K562 (cell line): ENCODE data around the gene LHB. TPM values are rescaled to one million over a fixed set of nuclear protein-coding genes. Genes with fewer than 3 reads are reported as not detected.
A peak's percentile ranks its signal among the peaks of the same experiment; 100 is the strongest.

Experiments used
- GABPA ChIP-seq: fragments of 200-800 bp; sonication (Bioruptor generic); conservative IDR thresholded peaks from 2 replicates; pipeline ENCODE4 v1.6.1; 2016; ENCODE audit warnings: low read depth, missing genetic modification characterization, missing compliant biosample characterization
- HDAC1 ChIP-seq, 2 experiments: fragments of 450-650 bp; IDR thresholded peaks; 2 replicates each; pipeline ENCODE4 v1.6.1; 2016 to 2017; ENCODE audit warnings: inconsistent platforms in 1 of 2, mild to moderate bottlenecking in 1 of 2, moderate library complexity in 1 of 2
- HMG20B ChIP-seq: fragments of 250-450 bp; sonication (Bioruptor Pico); IDR thresholded peaks from 2 replicates; pipeline ENCODE4 v1.5.0; 2021; ENCODE audit warnings: mild to moderate bottlenecking
- HNRNPH1 ChIP-seq: fragments of 200-400 bp; formaldehyde crosslinking; optimal IDR thresholded peaks from 2 replicates; pipeline ENCODE3; 2017; ENCODE audit warnings: low read depth, mild to moderate bottlenecking, low read length, moderate library complexity
- RBM14 ChIP-seq: fragments of 200-400 bp; formaldehyde crosslinking; IDR thresholded peaks from 2 replicates; pipeline ENCODE4 v1.6.1; 2018; ENCODE audit warnings: low read depth, mild to moderate bottlenecking, low read length, moderate library complexity, borderline replicate concordance; ENCODE audit not compliant: insufficient read depth
- polyA plus RNA-seq, 8 experiments: library from polyadenylated mRNA; depleted of rRNA in 4 of 8; stranded (reverse) in 5 of 8; unstranded in 3 of 8; fragments of >200 nt; fragmentation: Nextera tagmentation in 2 of 8; fragmentation: Illumina TruSeq in 1 of 8; extraction: Ambion mirVana in 2 of 8; extraction: Trizol in 1 of 8; gene quantifications; 2 replicates each; pipeline versions ENCODE4 v1.2.1 to v1.2.3, GENCODE V29; 2011 to 2014; ENCODE audit warnings: inconsistent platforms in 1 of 8, missing spikeins in 1 of 8
- total RNA-seq, 7 experiments: library from RNA; depleted of rRNA in 6 of 7; stranded (reverse); fragments of >200 nt in 6 of 7; fragmentation: Illumina TruSeq in 2 of 7; extraction: Trizol in 2 of 7; gene quantifications; 2 replicates each; pipeline versions ENCODE4 v1.2.1 to v1.2.3, GENCODE V29; 2011 to 2021; ENCODE audit warnings: low replicate concordance in 1 of 7
- TF ChIP-seq, protein P1 (sequence below), 3 experiments: fragments of 200-800 bp in 1 of 3; sonication (Bioruptor generic) in 1 of 3; sonication (generic) in 1 of 3; formaldehyde crosslinking in 1 of 3; IDR thresholded peaks; 2 replicates each; pipeline versions ENCODE4 v1.6.1 to v1.8.0; 2016 to 2022; ENCODE audit warnings: mild to moderate bottlenecking in 2 of 3, missing compliant biosample characterization in 2 of 3, missing genetic modification characterization in 2 of 3, missing genetic modification reagents in 1 of 3
- TF ChIP-seq, protein P2 (sequence below): fragments of 450-650 bp; formaldehyde crosslinking; IDR thresholded peaks from 2 replicates; pipeline ENCODE4 v1.4.0; 2020; ENCODE audit warnings: mild to moderate bottlenecking, moderate library complexity
- TF ChIP-seq, protein P3 (sequence below): fragments of 450-650 bp; IDR thresholded peaks from 2 replicates; pipeline ENCODE4 v1.6.1; 2016; ENCODE audit warnings: mild to moderate bottlenecking, moderate library complexity
- TF ChIP-seq, protein P4 (sequence below): fragments of 250-450 bp; sonication (Bioruptor Pico); IDR thresholded peaks from 2 replicates; pipeline ENCODE4 v1.4.0; 2020; ENCODE audit warnings: mild to moderate bottlenecking

LHB gene
- total and polyA plus RNA-seq, 9 of the 15 experiments (the other 6 are each of a cell fraction or from before 2014, with no cell fraction given), result 0.54 TPM; not detected in 8

DNA sequence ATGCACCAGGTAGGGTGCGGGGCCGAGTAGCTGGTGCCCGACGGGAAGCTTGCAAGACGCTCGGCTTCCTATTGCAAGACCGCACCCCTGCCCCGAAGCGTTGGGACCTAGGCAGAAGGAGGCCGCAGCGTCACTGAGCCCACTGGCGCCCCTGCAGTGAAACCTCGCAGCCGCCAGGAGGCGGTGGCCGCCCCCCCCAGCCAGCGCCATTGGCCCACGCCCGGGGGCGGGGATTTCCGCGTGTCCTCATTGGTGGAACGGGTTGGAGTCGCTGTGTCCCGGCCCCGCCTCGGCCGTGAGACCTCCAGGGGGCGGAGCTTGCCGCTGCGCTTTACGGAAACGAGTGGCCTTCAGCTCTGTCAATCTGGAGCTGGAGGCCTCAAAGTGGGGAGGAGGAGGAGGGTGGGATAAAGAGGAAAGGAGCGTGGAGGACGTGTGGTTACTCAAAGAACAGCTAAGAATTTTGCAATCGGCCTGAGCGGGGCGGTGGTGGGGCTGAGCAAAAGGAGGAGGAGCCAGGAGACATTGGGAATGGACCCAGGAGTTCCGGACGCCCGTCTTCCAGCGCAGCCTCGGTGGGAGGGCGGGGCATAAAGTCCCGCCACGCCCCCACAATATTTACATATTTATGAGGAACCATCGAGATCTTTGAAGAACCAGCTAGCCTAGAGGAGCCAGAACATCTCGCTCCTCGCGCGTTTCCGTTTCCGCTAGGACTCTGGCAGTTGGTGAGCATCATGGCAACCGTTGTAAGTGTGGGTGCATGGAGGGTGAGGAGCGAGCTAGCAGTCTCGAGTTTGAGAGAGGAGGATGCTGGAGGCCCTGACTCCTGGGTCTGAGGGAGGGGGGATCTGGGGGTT lies 23.5 kb downstream of the LHB start, which contains the start of the genes GYS1 and RUVBL2 (continued):
- TF ChIP-seq, protein P1, sequence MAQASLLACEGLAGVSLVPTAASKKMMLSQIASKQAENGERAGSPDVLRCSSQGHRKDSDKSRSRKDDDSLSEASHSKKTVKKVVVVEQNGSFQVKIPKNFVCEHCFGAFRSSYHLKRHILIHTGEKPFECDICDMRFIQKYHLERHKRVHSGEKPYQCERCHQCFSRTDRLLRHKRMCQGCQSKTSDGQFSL (CRISPR knock-in tag; IDR thresholded peaks at IDR 0.05), result peak; percentile 100
- TF ChIP-seq, protein P1 (tag; IDR thresholded peaks at IDR 0.05), result peak in 1 of 2 experiments; percentile 100; a peak in 2 of 4 replicates
- TF ChIP-seq GABPA (tag) (peak; percentile 97), RBM14 (no peak), HNRNPH1 (no peak), HMG20B (no peak), HDAC1 (IDR thresholded peaks at IDR 0.05) (peak in 1 of 2 experiments; percentile 92; a peak in 2 of 4 replicates)
- TF ChIP-seq, protein P2, sequence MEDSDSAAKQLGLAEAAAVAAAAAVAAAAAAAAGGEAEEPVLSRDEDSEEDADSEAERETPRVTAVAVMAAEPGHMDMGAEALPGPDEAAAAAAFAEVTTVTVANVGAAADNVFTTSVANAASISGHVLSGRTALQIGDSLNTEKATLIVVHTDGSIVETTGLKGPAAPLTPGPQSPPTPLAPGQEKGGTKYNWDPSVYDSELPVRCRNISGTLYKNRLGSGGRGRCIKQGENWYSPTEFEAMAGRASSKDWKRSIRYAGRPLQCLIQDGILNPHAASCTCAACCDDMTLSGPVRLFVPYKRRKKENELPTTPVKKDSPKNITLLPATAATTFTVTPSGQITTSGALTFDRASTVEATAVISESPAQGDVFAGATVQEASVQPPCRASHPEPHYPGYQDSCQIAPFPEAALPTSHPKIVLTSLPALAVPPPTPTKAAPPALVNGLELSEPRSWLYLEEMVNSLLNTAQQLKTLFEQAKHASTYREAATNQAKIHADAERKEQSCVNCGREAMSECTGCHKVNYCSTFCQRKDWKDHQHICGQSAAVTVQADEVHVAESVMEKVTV (CRISPR knock-in tag), result no peak
- TF ChIP-seq, protein P3, sequence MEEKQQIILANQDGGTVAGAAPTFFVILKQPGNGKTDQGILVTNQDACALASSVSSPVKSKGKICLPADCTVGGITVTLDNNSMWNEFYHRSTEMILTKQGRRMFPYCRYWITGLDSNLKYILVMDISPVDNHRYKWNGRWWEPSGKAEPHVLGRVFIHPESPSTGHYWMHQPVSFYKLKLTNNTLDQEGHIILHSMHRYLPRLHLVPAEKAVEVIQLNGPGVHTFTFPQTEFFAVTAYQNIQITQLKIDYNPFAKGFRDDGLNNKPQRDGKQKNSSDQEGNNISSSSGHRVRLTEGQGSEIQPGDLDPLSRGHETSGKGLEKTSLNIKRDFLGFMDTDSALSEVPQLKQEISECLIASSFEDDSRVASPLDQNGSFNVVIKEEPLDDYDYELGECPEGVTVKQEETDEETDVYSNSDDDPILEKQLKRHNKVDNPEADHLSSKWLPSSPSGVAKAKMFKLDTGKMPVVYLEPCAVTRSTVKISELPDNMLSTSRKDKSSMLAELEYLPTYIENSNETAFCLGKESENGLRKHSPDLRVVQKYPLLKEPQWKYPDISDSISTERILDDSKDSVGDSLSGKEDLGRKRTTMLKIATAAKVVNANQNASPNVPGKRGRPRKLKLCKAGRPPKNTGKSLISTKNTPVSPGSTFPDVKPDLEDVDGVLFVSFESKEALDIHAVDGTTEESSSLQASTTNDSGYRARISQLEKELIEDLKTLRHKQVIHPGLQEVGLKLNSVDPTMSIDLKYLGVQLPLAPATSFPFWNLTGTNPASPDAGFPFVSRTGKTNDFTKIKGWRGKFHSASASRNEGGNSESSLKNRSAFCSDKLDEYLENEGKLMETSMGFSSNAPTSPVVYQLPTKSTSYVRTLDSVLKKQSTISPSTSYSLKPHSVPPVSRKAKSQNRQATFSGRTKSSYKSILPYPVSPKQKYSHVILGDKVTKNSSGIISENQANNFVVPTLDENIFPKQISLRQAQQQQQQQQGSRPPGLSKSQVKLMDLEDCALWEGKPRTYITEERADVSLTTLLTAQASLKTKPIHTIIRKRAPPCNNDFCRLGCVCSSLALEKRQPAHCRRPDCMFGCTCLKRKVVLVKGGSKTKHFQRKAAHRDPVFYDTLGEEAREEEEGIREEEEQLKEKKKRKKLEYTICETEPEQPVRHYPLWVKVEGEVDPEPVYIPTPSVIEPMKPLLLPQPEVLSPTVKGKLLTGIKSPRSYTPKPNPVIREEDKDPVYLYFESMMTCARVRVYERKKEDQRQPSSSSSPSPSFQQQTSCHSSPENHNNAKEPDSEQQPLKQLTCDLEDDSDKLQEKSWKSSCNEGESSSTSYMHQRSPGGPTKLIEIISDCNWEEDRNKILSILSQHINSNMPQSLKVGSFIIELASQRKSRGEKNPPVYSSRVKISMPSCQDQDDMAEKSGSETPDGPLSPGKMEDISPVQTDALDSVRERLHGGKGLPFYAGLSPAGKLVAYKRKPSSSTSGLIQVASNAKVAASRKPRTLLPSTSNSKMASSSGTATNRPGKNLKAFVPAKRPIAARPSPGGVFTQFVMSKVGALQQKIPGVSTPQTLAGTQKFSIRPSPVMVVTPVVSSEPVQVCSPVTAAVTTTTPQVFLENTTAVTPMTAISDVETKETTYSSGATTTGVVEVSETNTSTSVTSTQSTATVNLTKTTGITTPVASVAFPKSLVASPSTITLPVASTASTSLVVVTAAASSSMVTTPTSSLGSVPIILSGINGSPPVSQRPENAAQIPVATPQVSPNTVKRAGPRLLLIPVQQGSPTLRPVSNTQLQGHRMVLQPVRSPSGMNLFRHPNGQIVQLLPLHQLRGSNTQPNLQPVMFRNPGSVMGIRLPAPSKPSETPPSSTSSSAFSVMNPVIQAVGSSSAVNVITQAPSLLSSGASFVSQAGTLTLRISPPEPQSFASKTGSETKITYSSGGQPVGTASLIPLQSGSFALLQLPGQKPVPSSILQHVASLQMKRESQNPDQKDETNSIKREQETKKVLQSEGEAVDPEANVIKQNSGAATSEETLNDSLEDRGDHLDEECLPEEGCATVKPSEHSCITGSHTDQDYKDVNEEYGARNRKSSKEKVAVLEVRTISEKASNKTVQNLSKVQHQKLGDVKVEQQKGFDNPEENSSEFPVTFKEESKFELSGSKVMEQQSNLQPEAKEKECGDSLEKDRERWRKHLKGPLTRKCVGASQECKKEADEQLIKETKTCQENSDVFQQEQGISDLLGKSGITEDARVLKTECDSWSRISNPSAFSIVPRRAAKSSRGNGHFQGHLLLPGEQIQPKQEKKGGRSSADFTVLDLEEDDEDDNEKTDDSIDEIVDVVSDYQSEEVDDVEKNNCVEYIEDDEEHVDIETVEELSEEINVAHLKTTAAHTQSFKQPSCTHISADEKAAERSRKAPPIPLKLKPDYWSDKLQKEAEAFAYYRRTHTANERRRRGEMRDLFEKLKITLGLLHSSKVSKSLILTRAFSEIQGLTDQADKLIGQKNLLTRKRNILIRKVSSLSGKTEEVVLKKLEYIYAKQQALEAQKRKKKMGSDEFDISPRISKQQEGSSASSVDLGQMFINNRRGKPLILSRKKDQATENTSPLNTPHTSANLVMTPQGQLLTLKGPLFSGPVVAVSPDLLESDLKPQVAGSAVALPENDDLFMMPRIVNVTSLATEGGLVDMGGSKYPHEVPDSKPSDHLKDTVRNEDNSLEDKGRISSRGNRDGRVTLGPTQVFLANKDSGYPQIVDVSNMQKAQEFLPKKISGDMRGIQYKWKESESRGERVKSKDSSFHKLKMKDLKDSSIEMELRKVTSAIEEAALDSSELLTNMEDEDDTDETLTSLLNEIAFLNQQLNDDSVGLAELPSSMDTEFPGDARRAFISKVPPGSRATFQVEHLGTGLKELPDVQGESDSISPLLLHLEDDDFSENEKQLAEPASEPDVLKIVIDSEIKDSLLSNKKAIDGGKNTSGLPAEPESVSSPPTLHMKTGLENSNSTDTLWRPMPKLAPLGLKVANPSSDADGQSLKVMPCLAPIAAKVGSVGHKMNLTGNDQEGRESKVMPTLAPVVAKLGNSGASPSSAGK, result no peak
- TF ChIP-seq, protein P4, sequence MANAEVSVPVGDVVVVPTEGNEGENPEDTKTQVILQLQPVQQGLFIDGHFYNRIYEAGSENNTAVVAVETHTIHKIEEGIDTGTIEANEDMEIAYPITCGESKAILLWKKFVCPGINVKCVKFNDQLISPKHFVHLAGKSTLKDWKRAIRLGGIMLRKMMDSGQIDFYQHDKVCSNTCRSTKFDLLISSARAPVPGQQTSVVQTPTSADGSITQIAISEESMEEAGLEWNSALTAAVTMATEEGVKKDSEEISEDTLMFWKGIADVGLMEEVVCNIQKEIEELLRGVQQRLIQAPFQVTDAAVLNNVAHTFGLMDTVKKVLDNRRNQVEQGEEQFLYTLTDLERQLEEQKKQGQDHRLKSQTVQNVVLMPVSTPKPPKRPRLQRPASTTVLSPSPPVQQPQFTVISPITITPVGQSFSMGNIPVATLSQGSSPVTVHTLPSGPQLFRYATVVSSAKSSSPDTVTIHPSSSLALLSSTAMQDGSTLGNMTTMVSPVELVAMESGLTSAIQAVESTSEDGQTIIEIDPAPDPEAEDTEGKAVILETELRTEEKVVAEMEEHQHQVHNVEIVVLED (CRISPR knock-in tag), result peak; percentile 83
